ENCODE measurements around the gene PIK3R3. TPM values are rescaled to one million over a fixed set of nuclear protein-coding genes. Genes with fewer than 3 reads are reported as not detected.

The PIK3R3 gene
- total and polyA plus RNA-seq, 9 of the 15 experiments (the other 6 are each of a cell fraction or from before 2014, with no cell fraction given) = 1.4 to 7.7 (median 4.6) TPM

DNA sequence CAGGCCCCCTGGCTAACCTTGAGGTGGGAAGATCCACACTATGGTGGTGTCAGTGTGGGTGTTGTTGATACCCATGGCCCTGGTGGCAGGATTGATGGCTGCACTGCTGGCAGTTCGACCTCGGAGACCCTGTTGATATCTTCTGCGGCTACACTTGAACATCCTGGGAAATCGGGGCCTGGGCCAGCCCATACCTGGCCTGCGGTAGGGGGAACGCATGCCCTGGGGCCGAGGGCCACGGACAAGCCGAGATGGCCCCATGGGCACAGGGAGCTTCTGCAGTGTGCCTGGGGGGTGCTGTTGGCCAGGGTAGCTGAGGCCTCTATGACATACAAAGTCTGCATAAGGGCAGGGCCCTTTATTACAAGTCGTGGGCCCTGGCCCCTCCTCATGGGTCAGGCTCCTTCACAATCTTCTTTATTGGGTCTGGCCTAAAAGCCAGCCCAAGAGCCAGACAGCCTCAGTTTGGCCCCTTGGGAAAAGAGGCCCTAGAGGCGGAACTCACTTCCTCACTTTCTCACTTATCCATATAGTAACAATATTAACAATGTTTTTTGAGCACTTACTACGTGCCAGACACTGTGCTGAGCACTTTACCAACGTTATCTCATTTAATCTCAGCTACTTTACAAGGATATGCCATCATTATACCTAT is 43.9 kb upstream of the PIK3R3 start, which contains the start of gene P3R3URF:
TSS of gene P3R3URF (minus strand) at position 278 of the 655 bp plus-strand sequence. CDS start at position 261, 17 bp downstream.
- Histone ChIP-seq H2AFZ (ENCODE audit: low read depth, low read length) (peak within 1 kb of the TSS; percentile 76), H3K4me2 (ENCODE audit: insufficient read depth, low read length) (no peak within 1 kb of the TSS), H4K20me1 (replicated peaks; ENCODE audit: control insufficient read depth, insufficient read depth, low read length) (no peaks in the 10 kb centered on the region), H3K36me3 (ENCODE audit: control insufficient read depth, insufficient read depth, low read length) (no peaks in the 10 kb centered on the region), H3K27ac (ENCODE audit: extremely low read depth, low read depth, low read length) (no peak within 1 kb of the TSS), H3K27me3 (ENCODE audit: control insufficient read depth in 2 of 2, insufficient read depth in 2 of 2, low read length in 2 of 2) (0 out of 5 replicates have a peak, but pooled peaks cover 0 to 6% of the 10 kb centered on the region in 2 experiments), H3K9ac (ENCODE audit: insufficient read depth in 1 of 2, low read depth in 2 of 2, low read length in 2 of 2) (peak within 1 kb of the TSS in 1 of 2 experiments; percentile 57; a peak in 1 of 4 replicates), H3K4me1 (replicated peaks in 1 of 2; ENCODE audit: control insufficient read depth in 2 of 2, insufficient read depth in 2 of 2, low read length in 2 of 2) (peaks cover 37 to 40% of the 10 kb centered on the region in 2 experiments), H3K4me3 (no peak within 1 kb of the TSS), H3K9me1 (ENCODE audit: control insufficient read depth, insufficient read depth, low read length) (no peaks in the 10 kb centered on the region), H3K79me2 (ENCODE audit: control insufficient read depth, insufficient read depth, low read length) (no peaks in the 10 kb centered on the region), H3K9me3 (replicated peaks; ENCODE audit: control insufficient read depth, insufficient read depth, low read depth, low read length) (no peaks in the 10 kb centered on the region)
- FAIRE-seq (no peak), ATAC-seq (no peak), DNase-seq (ENCODE audit: extremely low read depth in 1 of 4, low spot score in 3 of 4) (no peak)
- WGBS (ENCODE audit: insufficient coverage, low coverage, missing lambda C conversion rate) = 62% methylated on average over 13 of the region's 13 CpGs
- intact Hi-C loops (cut with micrococcal nuclease) (loop anchor here (10.0 kb wide), 1 partner anchor 292 kb away; no protein-coding TSS in a partner anchor), in situ Hi-C loops (cut with MboI) (loop anchor here (5.0 to 25.0 kb wide), 2 partner anchors 139 to 539 kb away; no protein-coding TSS in a partner anchor)
- ChIA-PET POLR2A (interaction anchor here (1.5 to 1.8 kb wide), 2 partner anchors 8 to 137 kb away, joined by 4 read pairs; no protein-coding TSS in a partner anchor), CTCF (ENCODE audit: low intra/inter-chr PET ratio) (interaction anchor here (0.6 kb wide), 2 partner anchors 138 to 662 kb away, joined by 3 read pairs; no protein-coding TSS in a partner anchor)
- no TSS peak for BruUV-seq (replicated peaks)
- no peak for TF ChIP-seq FOXM1 (IDR thresholded peaks at IDR 0.05; ENCODE audit: low read depth)
- TF ChIP-seq FOXM1 (CRISPR knock-in tag; IDR thresholded peaks at IDR 0.05; ENCODE audit: low read depth) = no peak
- TF ChIP-seq, protein P1, sequence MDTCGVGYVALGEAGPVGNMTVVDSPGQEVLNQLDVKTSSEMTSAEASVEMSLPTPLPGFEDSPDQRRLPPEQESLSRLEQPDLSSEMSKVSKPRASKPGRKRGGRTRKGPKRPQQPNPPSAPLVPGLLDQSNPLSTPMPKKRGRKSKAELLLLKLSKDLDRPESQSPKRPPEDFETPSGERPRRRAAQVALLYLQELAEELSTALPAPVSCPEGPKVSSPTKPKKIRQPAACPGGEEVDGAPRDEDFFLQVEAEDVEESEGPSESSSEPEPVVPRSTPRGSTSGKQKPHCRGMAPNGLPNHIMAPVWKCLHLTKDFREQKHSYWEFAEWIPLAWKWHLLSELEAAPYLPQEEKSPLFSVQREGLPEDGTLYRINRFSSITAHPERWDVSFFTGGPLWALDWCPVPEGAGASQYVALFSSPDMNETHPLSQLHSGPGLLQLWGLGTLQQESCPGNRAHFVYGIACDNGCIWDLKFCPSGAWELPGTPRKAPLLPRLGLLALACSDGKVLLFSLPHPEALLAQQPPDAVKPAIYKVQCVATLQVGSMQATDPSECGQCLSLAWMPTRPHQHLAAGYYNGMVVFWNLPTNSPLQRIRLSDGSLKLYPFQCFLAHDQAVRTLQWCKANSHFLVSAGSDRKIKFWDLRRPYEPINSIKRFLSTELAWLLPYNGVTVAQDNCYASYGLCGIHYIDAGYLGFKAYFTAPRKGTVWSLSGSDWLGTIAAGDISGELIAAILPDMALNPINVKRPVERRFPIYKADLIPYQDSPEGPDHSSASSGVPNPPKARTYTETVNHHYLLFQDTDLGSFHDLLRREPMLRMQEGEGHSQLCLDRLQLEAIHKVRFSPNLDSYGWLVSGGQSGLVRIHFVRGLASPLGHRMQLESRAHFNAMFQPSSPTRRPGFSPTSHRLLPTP (IDR thresholded peaks at IDR 0.05; ENCODE audit: borderline replicate concordance, extremely low read depth, insufficient read length) = no peak
- TF ChIP-seq, protein P2, sequence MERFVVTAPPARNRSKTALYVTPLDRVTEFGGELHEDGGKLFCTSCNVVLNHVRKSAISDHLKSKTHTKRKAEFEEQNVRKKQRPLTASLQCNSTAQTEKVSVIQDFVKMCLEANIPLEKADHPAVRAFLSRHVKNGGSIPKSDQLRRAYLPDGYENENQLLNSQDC (CRISPR knock-in tag; IDR thresholded peaks at IDR 0.05) = no peak
- TF ChIP-seq FOSL1 (tag; conservative IDR thresholded peaks at IDR 0.05) = no peak
- TF ChIP-seq, protein P3, sequence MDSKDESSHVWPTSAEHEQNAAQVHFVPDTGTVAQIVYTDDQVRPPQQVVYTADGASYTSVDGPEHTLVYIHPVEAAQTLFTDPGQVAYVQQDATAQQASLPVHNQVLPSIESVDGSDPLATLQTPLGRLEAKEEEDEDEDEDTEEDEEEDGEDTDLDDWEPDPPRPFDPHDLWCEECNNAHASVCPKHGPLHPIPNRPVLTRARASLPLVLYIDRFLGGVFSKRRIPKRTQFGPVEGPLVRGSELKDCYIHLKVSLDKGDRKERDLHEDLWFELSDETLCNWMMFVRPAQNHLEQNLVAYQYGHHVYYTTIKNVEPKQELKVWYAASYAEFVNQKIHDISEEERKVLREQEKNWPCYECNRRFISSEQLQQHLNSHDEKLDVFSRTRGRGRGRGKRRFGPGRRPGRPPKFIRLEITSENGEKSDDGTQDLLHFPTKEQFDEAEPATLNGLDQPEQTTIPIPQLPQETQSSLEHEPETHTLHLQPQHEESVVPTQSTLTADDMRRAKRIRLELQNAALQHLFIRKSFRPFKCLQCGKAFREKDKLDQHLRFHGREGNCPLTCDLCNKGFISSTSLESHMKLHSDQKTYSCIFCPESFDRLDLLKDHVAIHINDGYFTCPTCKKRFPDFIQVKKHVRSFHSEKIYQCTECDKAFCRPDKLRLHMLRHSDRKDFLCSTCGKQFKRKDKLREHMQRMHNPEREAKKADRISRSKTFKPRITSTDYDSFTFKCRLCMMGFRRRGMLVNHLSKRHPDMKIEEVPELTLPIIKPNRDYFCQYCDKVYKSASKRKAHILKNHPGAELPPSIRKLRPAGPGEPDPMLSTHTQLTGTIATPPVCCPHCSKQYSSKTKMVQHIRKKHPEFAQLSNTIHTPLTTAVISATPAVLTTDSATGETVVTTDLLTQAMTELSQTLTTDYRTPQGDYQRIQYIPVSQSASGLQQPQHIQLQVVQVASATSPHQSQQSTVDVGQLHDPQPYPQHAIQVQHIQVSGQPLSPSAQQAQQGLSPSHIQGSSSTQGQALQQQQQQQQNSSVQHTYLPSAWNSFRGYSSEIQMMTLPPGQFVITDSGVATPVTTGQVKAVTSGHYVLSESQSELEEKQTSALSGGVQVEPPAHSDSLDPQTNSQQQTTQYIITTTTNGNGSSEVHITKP (IDR thresholded peaks at IDR 0.05; ENCODE audit: partially characterized antibody) = peak; percentile 32

Data from K562 (cell line).